ENCODE measurements around the gene MICALL2.

MICALL2 gene

DNA sequence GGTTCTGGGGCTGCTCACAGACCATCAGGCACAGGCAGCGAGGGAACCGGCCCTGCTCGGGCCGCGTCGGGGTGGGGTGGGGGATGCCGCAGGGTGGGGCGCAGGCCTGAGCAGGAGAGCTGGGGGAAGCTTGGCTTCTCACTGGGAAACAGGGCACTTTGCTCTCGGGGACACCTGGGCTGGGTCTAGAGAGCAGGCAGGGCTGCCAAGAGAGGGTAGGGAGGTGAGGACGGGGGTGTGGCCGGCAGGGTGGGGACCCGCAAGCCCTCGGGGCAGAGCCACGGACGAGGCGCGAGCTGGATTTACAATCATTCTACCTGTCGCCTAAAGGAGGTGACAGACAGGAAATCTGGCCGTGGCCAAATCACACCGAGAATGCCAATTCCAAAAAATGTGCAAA is 33.9 kb upstream of the MICALL2 start:
- DNase-seq (ENCODE audit: low spot score), result no peak

DNA sequence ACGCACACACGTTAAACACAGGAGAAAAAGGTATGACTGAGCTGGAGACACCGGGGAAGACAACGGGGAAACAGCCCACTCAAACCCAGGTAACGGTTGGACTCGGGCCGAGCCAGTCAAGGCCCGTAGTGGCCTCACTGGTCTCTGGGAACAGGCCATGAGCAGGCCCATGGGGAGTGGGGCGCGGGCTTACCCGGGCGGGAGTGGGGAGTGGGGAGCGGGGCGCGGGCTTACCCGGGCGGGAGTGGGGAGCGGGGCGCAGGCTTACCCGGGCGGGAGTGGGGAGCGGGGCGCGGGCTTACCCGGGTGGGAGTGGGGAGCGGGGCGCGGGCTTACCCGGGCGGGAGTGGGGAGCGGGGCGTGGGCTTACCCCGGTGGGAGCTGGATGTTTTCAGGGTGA is 33.4 kb upstream of the MICALL2 start:
- no peak for DNase-seq (ENCODE audit: low spot score)

DNA sequence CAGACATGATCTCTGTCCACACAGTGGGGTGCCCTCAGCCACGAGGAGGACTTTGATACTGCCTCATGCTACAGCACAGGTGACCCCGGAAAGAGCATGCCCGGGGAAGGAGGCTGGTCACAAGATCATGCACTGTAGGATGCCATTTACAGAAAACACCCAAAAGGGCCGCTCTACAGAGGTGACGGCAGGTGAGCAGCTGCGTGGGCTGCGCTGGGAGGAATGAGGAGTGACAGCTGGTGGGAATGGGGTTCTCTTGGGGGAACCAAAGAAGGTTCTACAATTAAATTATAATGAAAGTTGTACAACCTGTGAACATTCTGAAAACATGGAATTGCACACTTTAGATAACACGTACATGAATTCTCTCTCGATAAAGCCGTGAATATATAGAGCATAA is 33.0 kb upstream of the MICALL2 start:
- no peak for DNase-seq (ENCODE audit: low spot score)

DNA sequence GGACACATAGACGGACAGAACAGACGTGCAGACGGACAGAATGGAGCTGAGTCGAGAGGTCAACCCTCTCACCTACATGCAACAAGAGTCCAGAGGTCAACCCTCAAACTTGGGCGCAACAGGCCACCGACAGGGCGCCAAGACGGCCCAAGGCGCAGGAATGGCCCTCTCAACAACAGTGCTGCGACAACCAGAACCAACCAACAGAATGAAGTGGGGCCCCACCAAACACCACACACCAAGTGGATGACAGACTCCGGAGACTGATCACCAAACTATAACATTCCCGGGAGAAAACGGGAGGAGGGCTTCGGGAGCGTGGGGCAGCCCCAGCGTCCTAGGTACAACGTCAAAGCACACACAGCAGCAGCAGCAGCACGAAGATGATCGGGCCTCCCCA is 31.6 kb upstream of the MICALL2 start:
- DNase-seq (ENCODE audit: low spot score), result no peak

DNA sequence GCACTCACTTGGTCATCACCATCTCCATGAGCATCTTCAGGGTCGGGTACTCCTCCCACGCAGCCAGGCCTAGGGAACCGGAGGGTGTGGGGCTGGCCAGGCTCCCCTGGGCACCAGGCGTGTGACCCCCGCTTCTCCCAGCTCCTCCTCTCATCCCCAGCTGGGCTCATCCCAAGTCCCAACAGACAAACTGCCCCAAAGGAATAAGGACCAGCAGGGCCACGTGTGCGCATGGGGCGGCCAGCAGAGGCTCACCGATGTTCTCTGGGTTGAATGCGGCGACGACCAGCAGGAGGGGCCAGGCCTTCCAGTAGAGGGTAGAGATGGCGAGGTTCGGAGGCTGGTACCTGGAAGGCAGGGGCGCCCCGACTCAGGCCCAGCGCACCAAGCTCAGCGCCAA is 30.1 kb upstream of the MICALL2 start:
- no peak for DNase-seq (ENCODE audit: low spot score)

DNA sequence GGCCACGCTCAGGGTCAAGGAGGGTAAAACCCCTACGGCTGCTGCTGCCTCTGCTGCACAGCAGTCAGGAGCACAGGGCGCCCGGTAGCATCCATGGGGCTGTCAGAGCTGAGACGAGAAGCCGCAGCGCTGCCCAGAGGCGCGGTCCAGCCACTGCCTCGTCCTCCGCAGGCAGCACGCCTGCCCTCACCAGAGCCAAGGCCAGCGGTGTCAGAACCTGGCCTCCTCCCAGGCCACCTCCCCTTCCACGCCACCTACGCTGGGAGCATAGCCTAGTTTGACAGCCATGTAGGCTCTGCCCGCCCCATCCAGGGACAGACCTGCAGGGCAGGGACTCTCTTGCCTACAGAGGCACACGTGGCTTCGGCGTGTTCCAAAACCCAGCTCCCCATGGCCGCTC is 28.7 kb upstream of the MICALL2 start:
- DNase-seq (ENCODE audit: low spot score), result no peak

DNA sequence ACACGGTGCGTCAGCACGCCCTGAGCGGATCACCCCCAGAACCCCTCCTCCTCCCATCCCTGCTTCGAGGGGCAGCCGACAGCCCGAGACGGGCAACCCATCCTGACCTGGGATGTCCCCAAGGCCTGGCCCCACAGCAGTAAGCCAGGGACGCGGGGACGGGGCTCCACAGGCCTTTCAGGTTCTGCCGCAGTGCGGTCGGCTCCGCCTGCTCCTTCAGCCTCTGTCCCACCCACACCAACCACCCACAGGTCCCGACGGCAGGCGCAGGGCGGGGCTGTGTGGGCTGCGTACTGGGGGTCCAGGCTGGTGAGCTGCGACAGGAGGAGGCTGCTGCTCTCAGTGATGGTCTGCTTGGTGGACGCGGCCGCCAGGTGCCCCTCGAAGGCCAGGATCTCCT is 28.2 kb upstream of the MICALL2 start:
- no peak for DNase-seq (ENCODE audit: low spot score)

DNA sequence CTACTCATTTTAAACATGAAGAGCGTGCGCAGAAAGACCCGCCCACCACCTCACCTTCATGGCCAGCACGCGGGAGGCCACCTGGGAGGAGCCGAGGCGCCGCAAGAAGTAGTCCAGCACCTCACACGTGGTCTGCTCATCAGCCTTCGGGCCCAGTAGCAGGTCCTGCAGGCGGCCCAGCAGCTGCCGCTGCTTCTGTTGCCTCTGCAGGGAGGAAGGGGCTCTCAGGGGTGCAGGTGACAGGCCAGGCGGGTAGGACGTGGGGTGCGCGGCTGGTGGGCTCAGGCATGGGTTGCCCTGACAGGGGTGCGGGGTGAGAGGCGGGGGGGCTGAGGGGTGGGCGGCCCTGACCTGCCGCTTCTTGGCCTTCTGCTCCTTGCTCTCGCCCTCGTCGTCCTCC is 27.3 kb upstream of the MICALL2 start:
- DNase-seq (ENCODE audit: low spot score), result no peak

DNA sequence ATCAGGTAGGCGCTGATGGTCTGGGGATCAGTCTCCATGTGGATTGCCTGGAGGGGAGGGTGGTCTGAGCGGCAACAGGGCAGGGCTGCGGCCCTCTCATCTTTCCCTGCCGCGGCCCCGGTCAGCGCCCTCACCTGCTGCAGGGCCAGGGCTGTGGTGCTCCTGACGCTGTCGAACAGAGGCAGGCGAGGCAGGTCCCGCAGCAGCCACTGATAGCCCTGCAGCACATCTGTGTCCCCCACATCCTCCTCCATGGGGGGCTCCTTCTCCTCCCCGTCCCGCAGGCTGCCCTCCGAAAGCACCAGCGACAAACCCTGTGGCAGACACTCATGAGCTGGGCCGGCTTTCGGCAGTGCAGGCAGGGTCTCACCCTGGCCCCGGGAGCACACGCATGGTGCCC is 25.9 kb upstream of the MICALL2 start:
- no peak for DNase-seq (ENCODE audit: low spot score)

DNA sequence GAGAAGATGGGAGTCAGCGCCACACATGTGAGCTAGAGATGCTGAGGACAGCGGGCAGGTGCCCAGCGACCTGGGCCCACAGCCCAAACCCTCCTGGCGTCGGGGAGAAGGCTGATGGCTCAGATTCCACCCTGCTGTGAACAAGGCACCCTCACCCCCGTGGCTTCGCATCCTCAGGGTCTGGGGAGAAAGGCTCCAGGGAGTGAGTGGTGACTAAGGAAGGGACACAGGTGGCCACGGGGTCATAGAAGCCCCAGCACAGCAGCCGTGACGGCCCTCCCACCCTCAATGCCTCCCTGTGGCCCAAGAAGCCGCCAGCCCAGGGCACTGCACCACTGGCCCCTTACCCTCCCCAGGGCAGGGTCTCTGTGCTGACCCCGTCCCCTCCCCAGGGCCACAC is 25.3 kb upstream of the MICALL2 start:
- no peak for DNase-seq (ENCODE audit: low spot score)

DNA sequence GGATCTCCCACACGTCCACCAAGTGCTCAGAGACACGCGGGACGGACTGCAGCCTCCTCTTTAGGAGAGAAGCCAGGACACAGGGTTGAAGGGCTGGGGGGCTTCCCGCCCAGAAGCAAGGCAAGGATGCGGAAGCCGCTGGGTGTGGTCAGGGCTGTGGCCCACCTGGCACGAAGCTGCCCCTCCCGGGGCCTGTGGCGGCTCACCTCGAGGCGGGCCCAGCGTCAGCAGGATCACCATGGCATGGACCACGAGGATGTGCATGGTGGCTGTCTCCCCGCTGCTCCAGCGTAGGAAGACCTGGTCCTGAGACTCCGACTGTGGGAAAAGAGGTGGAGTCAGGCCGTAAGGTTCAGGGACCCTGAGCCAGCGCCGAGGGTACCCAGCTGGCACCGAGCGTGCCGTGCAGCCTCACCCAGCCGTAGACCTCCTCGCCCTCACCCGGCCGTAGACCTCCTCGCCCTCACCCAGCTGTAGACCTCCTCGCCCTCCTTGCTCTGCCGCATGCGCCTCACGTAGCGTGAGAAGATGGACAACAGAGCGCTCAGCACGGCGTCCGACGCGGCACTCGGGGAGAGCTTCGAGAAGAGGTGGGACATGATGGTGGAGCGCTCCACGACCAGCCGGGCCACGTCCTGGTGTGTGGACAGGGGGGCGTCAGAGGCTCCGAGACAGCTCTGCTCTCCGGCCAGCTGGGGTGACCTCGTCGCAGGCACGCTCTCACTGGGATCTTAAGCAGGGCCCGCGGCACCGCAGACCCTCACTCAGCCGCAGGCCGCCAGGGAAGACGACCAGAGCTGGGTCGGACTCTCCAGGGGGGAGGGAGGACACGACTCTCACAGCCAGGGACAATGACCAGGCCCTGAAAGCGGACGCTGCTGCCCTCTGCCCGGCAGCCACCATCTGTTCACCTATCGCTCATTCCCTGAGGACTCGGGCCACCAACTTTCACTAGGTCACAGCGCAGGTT is 24.6 kb upstream of the MICALL2 start:
- no peak for DNase-seq (ENCODE audit: low spot score)

DNA sequence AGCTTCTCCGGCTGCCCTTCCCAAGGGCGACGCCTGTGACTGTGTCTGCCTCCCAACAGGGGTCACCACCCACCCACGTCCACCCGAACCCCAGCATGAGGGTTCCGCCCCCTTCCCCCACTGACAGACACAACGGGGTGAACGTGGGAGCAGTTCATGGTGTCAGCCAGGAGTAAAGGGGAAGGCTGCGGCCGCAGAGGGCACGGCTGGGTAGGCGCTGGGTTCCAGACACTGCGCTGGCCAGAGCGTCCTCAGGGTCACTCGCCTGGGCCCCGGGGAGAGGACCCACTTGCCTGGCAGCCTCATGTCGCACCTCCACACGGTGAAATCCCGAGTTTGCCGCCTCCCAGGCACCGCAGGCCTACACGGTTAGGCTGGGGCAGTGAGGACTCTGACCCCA is 23.8 kb upstream of the MICALL2 start:
- DNase-seq (ENCODE audit: low spot score), result no peak

DNA sequence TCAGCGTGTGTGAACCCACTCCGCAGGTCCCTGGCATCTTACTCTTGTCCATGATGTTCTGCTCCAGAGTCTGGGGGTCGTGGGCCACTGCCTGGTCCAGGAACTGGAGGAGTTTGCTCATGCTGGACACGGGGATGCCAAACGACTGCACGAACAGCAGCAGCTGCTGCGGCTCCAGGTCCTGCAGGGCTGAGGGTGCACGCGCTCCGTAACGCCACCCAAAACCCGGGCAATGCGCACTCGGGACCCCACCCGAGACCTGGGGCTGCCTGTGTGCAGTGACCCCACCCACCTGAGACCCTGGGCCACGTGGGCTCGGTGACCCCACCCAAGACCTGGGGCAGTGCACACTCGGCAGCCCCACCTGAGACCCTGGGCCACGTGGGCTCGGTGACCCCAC is 22.0 kb upstream of the MICALL2 start:
- DNase-seq (ENCODE audit: low spot score), result no peak

DNA sequence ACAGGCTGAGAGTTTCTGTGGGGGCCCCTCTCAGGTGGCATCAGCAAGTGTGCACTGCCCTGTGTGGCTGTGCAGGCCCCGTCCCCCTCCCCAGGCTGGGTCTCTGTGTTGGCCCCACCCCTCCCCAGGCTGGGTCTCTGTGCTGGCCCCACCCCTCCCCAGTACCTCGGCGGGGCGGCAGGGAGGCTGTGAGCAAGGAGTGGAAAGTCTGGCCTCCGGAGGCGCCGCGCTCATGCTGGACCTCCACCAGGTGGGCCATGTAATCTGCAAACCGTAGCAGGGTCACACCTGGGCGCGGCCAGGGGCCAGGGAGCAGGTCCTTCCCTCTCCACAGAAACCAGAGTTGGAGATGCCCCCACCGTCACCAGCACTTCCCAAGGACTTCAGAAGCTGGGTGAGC is 21.4 kb upstream of the MICALL2 start:
- DNase-seq (ENCODE audit: low spot score), result no peak

DNA sequence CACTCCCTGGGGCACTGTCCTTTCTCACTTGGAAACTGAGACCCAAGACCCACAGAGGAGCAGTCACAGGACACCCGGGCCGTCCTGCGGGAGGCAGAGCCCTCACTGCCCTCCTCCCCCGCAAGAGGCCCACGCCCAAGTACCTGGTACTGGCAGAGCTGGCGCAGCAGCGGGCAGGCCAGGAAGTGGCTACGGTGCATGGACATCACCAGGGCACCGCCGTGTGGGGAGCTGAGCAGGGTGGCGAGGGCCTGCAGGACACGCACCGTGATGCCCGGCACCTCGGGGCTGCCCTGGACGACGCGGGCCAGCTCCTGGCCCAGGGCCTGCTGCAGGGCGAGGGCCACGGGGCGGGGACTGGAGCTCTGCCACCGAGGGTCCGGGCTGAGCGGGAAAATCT is 20.0 kb upstream of the MICALL2 start:
- DNase-seq (ENCODE audit: low spot score), result no peak

DNA sequence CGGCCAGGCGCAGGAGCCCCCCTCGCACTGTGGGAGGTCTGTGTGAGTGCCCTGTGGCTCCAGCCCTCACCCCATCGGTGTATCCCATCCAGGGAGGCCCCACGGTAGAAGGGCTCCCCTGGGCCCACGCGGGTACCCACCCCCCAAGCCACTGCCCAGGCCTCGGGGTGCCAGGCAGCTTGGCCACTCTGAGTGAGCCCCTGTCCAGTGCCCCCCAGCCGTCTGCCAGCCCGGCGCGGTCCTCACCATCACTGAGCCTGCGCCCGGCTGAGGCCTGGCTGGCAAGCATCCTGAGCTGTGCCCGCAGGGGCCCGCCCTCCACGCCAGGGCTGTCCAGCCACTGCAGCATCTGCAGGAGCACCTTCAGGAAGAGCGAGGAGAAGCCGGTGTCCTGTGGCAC is 19.2 kb upstream of the MICALL2 start:
- DNase-seq (ENCODE audit: low spot score), result no peak

DNA sequence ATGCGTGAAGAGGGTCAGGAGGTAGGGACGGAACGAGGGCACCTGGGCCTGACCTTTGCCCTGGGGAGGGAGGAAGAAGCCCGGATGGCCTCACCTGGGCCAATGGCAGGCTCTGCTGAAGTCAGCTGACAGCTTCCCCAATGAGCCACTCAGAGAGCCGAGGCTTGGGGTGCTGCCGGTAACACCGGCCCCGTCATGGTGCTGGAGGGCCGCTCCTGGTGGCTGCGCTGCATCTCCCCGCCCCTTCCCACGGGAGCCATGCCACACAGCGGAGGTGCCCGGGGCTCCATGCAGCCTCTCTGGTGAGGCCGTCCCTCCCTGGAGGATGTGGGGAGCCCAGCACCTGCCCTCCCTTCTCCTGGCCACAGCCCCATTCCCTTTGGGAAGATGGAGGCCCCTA is 17.6 kb upstream of the MICALL2 start:
- DNase-seq (ENCODE audit: low spot score), result no peak

DNA sequence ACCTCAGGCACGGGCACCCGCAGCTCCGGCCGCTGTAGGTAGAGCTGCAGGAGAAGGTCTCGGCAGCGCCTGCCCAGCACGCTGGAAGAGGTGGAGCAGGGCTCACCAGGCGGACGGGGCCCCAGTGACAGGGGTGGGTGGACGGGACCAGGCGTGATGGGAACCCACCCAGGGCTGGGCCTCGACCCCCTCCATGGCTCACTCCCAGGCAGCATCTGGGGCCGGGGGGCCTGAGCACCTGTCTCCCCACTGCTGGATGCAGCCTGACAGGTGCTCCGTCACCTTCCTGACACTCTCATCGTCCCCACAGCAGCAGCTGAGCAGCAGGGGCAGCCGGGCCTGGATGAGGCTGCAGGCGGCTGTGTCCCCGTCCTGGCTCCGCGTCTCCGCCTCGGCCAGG is 16.7 kb upstream of the MICALL2 start:
- DNase-seq (ENCODE audit: low spot score), result no peak

DNA sequence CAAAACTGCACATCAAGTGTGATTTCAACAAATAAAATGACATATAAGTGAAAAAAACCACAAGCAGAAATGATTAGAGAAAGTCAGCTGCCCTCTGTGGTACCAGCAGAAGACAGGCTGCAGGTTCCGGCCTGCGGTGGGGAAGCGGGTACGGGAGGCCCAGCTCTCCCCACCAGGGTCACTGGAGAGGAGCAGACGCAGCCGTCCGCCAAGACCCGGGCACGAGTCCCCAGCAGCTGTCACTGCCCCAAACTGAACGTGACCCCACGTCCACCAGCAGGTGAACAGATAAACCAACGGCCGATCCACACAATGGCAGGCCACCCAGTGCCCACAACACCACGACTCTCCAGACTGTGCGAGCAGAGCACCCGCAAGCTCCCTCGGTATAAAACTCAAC is 16.1 kb upstream of the MICALL2 start:
- no peak for DNase-seq (ENCODE audit: low spot score)

DNA sequence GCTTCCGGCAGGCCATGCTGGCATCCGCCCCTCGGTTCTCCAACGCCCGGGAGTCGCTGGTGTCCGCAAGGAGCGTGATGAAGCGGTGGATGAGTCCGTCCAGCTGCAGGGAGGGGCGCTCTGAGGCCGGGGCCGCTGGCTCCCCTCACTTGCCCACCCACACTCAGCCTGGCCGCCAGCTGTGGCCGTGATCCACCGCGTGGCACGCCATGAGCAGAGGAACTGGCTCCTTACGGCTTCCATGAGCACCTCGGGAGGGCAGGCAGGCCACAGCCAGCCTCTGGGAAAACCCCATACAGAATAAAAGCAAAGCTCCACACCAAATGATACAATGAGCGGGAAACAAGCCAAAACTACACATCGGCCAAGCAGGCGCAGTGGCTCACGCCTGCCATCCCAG is 15.5 kb upstream of the MICALL2 start:
- no peak for DNase-seq (ENCODE audit: low spot score)

DNA sequence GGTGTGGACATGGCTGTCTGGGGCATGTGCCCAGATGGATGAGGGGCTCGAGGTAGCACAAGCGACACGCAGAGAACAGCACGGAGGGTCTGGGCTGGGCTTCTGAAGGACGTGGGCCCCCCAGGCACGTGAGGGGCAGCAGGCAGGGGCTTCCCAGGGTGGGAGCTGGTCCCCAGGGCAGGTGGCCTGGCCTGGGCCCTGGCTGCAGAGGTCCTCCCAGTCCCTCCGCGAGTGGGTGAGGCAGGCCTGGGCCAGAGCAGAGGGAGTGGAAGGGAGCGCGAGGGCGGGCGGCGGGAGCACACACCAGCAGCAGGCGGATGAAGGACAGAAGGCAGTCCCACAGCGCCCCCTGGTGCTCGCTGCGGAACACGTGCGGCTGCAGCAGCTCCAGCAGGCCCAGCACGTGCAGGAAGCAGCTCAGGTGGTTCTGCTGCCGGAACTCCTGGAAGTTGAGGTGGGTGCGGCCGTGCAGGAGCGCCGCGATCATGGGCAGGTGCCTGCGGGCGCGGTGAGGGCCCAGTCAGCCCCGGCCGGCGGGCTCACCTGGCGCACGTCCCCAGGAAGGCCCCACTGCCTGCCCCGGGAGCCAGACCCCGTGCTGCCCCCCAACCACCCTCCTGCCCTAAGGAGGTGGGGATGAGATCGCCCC is 14.7 kb upstream of the MICALL2 start:
- peak; percentile 96 for DNase-seq (ENCODE audit: low spot score)

DNA sequence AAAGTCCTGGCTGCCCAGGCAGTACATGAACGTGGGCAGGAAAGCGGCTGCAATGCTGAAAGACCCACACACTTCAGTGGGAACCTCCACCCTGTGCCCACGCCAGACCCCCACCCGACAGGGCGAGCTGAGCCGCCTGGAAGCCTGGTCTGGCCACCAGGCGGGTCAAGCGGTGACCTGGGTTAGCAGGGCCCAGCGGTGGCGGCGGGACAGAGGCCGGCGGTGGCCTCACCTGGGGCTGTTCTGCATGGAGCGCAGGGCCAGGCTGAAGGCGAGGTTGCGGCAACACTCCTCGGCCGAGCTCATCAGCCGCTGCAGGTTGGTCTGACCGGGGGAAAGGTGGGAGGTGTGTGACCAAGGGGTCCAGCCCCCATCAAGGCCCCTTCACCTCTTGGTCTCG is 11.6 kb upstream of the MICALL2 start:
- no peak for DNase-seq (ENCODE audit: low spot score)

DNA sequence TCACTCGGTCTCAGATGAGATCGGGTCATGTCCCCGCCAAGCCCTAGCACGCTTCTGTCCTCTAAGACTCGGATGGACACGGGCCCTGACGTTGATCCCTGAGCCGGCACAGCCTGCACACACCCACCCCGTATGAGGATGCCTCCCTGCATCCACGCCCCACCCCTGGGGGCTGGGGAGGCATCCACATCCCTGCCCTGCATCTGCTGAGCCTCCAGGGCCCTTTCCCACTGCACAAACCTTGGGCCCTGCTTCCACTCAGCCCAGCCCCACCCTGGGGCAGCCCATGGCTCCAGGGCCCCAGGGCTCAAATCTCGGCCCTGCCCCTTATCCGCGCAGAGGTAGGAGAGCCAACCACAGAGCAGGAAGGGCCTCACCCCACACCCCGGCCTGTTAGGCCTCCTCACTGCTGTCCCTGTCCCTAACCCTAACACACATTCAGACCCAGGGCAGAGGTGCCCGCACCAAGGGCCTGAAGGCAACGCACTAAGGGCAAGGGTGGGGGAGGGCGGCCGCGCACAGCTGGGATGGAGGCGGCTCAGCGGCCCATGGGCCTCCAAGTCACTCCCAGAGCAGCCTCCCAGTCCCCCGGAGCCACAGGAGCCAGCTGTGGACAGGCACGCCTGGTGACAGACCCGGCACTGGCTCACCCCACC is 9.5 kb upstream of the MICALL2 start:
- DNase-seq (ENCODE audit: low spot score), result no peak
